ENCODE results near the gene CEP350. TPM values are rescaled to one million over a fixed set of nuclear protein-coding genes. Genes with fewer than 3 reads are reported as not detected.

CEP350 gene
- total RNA-seq, 1 donor from 2014 or later, result 43.6 TPM

GRCh38 chr1:180158149-180159147 is 203.8 kb downstream of the CEP350 start:
- Mint-ChIP-seq H3K27me3 (no peaks in the 10 kb centered on the region), H3K27ac (no peak overlapping the region)

GRCh38 chr1:180160357-180160756 is 205.7 kb downstream of the CEP350 start:
- peaks cover 27% of the 10 kb centered on the region for H3K4me1 Mint-ChIP-seq
- H3K36me3 Mint-ChIP-seq (ENCODE audit: low read depth), result peaks cover 3% of the 10 kb centered on the region
- no peaks in the 10 kb centered on the region for H3K27me3 Mint-ChIP-seq
- H3K4me3 Mint-ChIP-seq, result no peak overlapping the region
- H3K9me3 Mint-ChIP-seq, result no peaks in the 10 kb centered on the region
- no peak for DNase-seq
- H3K27ac Mint-ChIP-seq, result no peak overlapping the region
- intact Hi-C loops (cut with micrococcal nuclease), result no loop called here

More at GRCh38 chr1:180158149-180159147, 203.8 kb downstream of the CEP350 start:
- DNase-seq, result no peak
- peaks cover 30% of the 10 kb centered on the region for H3K4me1 Mint-ChIP-seq
- no peaks in the 10 kb centered on the region for H3K9me3 Mint-ChIP-seq
- H3K36me3 Mint-ChIP-seq (ENCODE audit: low read depth), result peaks cover 3% of the 10 kb centered on the region
- intact Hi-C loops (cut with micrococcal nuclease), result loop anchor here (10.0 kb wide), 1 partner anchor 794 kb away; the partner anchor contains the start of gene AXDND1
- no peak overlapping the region for H3K4me3 Mint-ChIP-seq

GRCh38 chr1:180163041-180163440 is 208.4 kb downstream of the CEP350 start:
- DNase-seq, result no peak
- no peaks in the 10 kb centered on the region for H3K9me3 Mint-ChIP-seq
- no peak overlapping the region for H3K27ac Mint-ChIP-seq
- H3K4me3 Mint-ChIP-seq, result no peak overlapping the region
- peaks cover under 1% of the 10 kb centered on the region for H3K36me3 Mint-ChIP-seq (ENCODE audit: low read depth)
- no peaks in the 10 kb centered on the region for H3K27me3 Mint-ChIP-seq
- intact Hi-C loops (cut with micrococcal nuclease), result no loop called here
- H3K4me1 Mint-ChIP-seq, result peaks cover 9% of the 10 kb centered on the region

Other genes starting within 250 kb of the CEP350 start
- gene FAM163A, start 211.5 kb upstream of the CEP350 start, total RNA-seq, result not detected in 2 replicates
- 57.0 and 57.5 TPM in 2 replicates for gene TOR1AIP2, start 77.0 kb upstream of the CEP350 start, total RNA-seq
- gene TOR1AIP1, start 72.5 kb upstream of the CEP350 start, total RNA-seq, result 69.2 and 77.2 TPM in 2 replicates
- 54.2 and 56.2 TPM in 2 replicates for gene QSOX1, start 200.1 kb downstream of the CEP350 start, total RNA-seq

Measured in activated CD4-positive, alpha-beta T cell treated with anti-CD3 and anti-CD28 coated beads, Interleukin-2, amount 10 ng/mL, durations not matched to agents 24 days and 14 days (primary cell).